Endothelial cell of umbilical vein (primary cell): ENCODE measurements around the gene CACHD1. TPM values are rescaled to one million over a fixed set of nuclear protein-coding genes. Genes with fewer than 3 reads are reported as not detected.

Experiments
- BruUV-seq: library from RNA; stranded (reverse); fragments of 400-500 nt; replicated peaks from 2 replicates; lab custom pipeline; 2021; lab: Mats Ljungman, UMichigan
- CTCF ChIA-PET: fragments of 300-600, 350-600 bp; sonication (Branson Sonifier 250); formaldehyde crosslinking; loops from one replicate; lab custom pipeline; 2021; ENCODE audit warnings: antibody characterized with exemption, inconsistent platforms; lab: Charles Lee
- POLR2A ChIA-PET: fragments of 300-600, 350-600 bp; sonication (Branson Sonifier 250); formaldehyde crosslinking; loops from one replicate; lab custom pipeline; 2021; ENCODE audit warnings: antibody characterized with exemption, inconsistent platforms; lab: Charles Lee
- DNase-seq: peaks from one replicate; pipeline ENCODE4 v3.0.0-alpha.2; 2011; ENCODE audit warnings: low read depth, low spot score
- FAIRE-seq: peaks from 2 replicates; lab custom pipeline; 2011; peaks lifted over from hg19 to GRCh38; lab: Jason Lieb, UNC
- H2AFZ ChIP-seq: 2 replicates; pipeline ENCODE4 v1.6.0; 2012; ENCODE audit warnings: low read depth, low read length, control low read depth, inconsistent platforms
- H3K27ac ChIP-seq: 2 replicates; pipeline ENCODE4 v1.5.1; 2011; ENCODE audit warnings: low read depth, mild to moderate bottlenecking, control low read depth, low read length, moderate library complexity; ENCODE audit not compliant: insufficient read depth
- H3K27me3 ChIP-seq, 2 experiments: 2 replicates each; pipeline versions ENCODE4 v1.6.0 to v1.6.1; 2011; ENCODE audit warnings: low read length in 2 of 2, mixed read lengths in 1 of 2; ENCODE audit not compliant: control insufficient read depth in 2 of 2, insufficient read depth in 2 of 2
- H3K36me3 ChIP-seq, 2 experiments: 2 replicates in 1 of 2; 3 replicates in 1 of 2; pipeline ENCODE4 v1.5.1; 2011; ENCODE audit warnings: low read length in 2 of 2, mild to moderate bottlenecking in 1 of 2, moderate library complexity in 1 of 2; ENCODE audit not compliant: control insufficient read depth in 2 of 2, insufficient read depth in 2 of 2; ENCODE audit errors: extremely low read depth in 1 of 2
- H3K4me1 ChIP-seq: 3 replicates; pipeline ENCODE4 v1.5.1; 2011; ENCODE audit warnings: mild to moderate bottlenecking, low read length; ENCODE audit not compliant: control insufficient read depth, insufficient read depth; ENCODE audit errors: extremely low read depth
- H3K4me2 ChIP-seq: 2 replicates; pipeline ENCODE4 v1.6.1; 2011; ENCODE audit warnings: low read length, control low read depth, mixed read lengths; ENCODE audit not compliant: insufficient read depth
- H3K4me3 ChIP-seq, 3 experiments: fragments of 200-600 bp in 1 of 3; sonication (generic), shearing (Covaris generic) in 1 of 3; replicated peaks in 1 of 3; 2 replicates each; pipeline ENCODE4 v1.5.1; 2011 to 2016; ENCODE audit warnings: control low read depth in 3 of 3, low read length in 3 of 3, mild to moderate bottlenecking in 2 of 3, inconsistent platforms in 1 of 3, low read depth in 1 of 3, moderate library complexity in 1 of 3; ENCODE audit not compliant: insufficient read depth in 1 of 3
- H3K79me2 ChIP-seq: 2 replicates; pipeline ENCODE4 v1.6.0; 2012; ENCODE audit warnings: low read length, inconsistent platforms; ENCODE audit not compliant: control insufficient read depth, insufficient read depth
- H3K9ac ChIP-seq: replicated peaks from 2 replicates; pipeline ENCODE3; 2011; ENCODE audit warnings: low read length, control low read depth; ENCODE audit not compliant: insufficient read depth; ENCODE audit errors: extremely low read depth
- H3K9me1 ChIP-seq: replicated peaks from 3 replicates; pipeline ENCODE4 v1.6.0; 2011; ENCODE audit warnings: mild to moderate bottlenecking, low read length; ENCODE audit not compliant: control insufficient read depth, insufficient read depth; ENCODE audit errors: extremely low read depth
- H3K9me3 ChIP-seq: replicated peaks from 2 replicates; pipeline ENCODE4 v1.5.1; 2012; ENCODE audit warnings: low read length, inconsistent platforms; ENCODE audit not compliant: control insufficient read depth, insufficient read depth
- H4K20me1 ChIP-seq: replicated peaks from 2 replicates; pipeline ENCODE3; 2011; ENCODE audit warnings: mild to moderate bottlenecking, low read length; ENCODE audit not compliant: control insufficient read depth, insufficient read depth; ENCODE audit errors: extremely low read depth
- CTCF ChIP-seq, 2 donors: IDR thresholded peaks; 1 replicate in 1 of 2; 2 replicates in 1 of 2; pipeline ENCODE4 v1.5.1; 2011; ENCODE audit warnings: low read length in 2 of 2, mild to moderate bottlenecking in 2 of 2, moderate library complexity in 2 of 2, control low read depth in 1 of 2, inconsistent platforms in 1 of 2, low read depth in 1 of 2; ENCODE audit not compliant: insufficient read depth in 1 of 2; ENCODE audit errors: extremely low read depth in 1 of 2
- EZH2 ChIP-seq: IDR thresholded peaks from 2 replicates; pipeline ENCODE4 v1.6.1; 2012; ENCODE audit warnings: borderline replicate concordance, low read depth, mild to moderate bottlenecking, moderate library complexity, low read length, inconsistent platforms; ENCODE audit not compliant: severe bottlenecking
- FOS ChIP-seq: IDR thresholded peaks from 2 replicates; pipeline ENCODE4 v1.6.1; 2011; ENCODE audit warnings: mild to moderate bottlenecking, low read length, moderate library complexity, borderline replicate concordance; ENCODE audit not compliant: insufficient read depth
- GATA2 ChIP-seq: IDR thresholded peaks from 2 replicates; pipeline ENCODE4 v1.7.0; 2011; ENCODE audit warnings: low read depth, mild to moderate bottlenecking, moderate library complexity, mixed read lengths, low read length; ENCODE audit not compliant: insufficient read length, insufficient read depth
- JUN ChIP-seq: IDR thresholded peaks from 2 replicates; pipeline ENCODE4 v1.6.1; 2011; ENCODE audit warnings: borderline replicate concordance, low read depth; ENCODE audit not compliant: insufficient read length, insufficient read depth
- MAX ChIP-seq: IDR thresholded peaks from 2 replicates; pipeline ENCODE4 v1.6.1; 2011; ENCODE audit not compliant: insufficient read depth, insufficient read length
- MYC ChIP-seq: IDR thresholded peaks from one replicate; pipeline ENCODE4 v1.6.1; 2011; ENCODE audit warnings: mild to moderate bottlenecking, low read depth, low read length
- POLR2A ChIP-seq: IDR thresholded peaks from 2 replicates; pipeline ENCODE4 v1.6.1; 2012; ENCODE audit warnings: low read depth, mild to moderate bottlenecking, control low read depth, low read length
- POLR2AphosphoS5 ChIP-seq: IDR thresholded peaks from 2 replicates; pipeline ENCODE4 v1.6.1; 2012; ENCODE audit warnings: low read depth, mild to moderate bottlenecking, control low read depth, low read length, moderate library complexity; ENCODE audit not compliant: insufficient read depth
- dilution Hi-C: fragments of 300-500 bp; cut with MboI; formaldehyde crosslinking; loops from one replicate; pipeline ENCODE4 v1.15.0; 2019; ENCODE audit warnings: low sequenced_read_pairs; ENCODE audit not compliant: extremely low pct_ligation_motif_present
- intact Hi-C: fragments of 100-400 bp; cut with micrococcal nuclease; formaldehyde crosslinking; loops from one replicate; pipeline ENCODE4 v1.10.0; 2022
- polyA plus RNA-seq, 4 experiments: library from polyadenylated mRNA; depleted of rRNA in 3 of 4; stranded (reverse) in 3 of 4; unstranded in 1 of 4; fragments of >200 nt; gene quantifications; 2 replicates each; pipeline versions ENCODE4 v1.2.1 to v1.2.3, GENCODE V29; 2011 to 2012; ENCODE audit warnings: missing spikeins in 1 of 4
- total RNA-seq: library from RNA; stranded (reverse); gene quantifications from 2 replicates; pipeline ENCODE4 v1.2.3, GENCODE V29; 2021

Gene CACHD1
- total and polyA plus RNA-seq, 2 donors (not counting 3 experiments of a cell fraction or from before 2014, with no cell fraction given) = 3.6 to 9.3 TPM

- H3K27ac ChIP-seq = peak overlapping the region; percentile 1
Measured at GRCh38 chr1:64624808-64625207, 154.9 kb downstream of the CACHD1 start.

More at GRCh38 chr1:64624808-64625207, 154.9 kb downstream of the CACHD1 start:
- CTCF ChIA-PET = interaction anchor here (1.0 to 1.2 kb wide), 2 partner anchors 16 to 130 kb away, joined by 3 read pairs; no protein-coding TSS in a partner anchor
- intact Hi-C loops (no loop called here), dilution Hi-C loops (no loop called here)
- POLR2A ChIA-PET = interaction anchor here (0.6 kb wide), 1 partner anchor 18 kb away, joined by 7 read pairs; no protein-coding TSS in a partner anchor
- Histone ChIP-seq H3K79me2 (no peaks in the 10 kb centered on the region), H3K36me3 (no peaks in the 10 kb centered on the region), H2AFZ (no peak overlapping the region), H3K9me1 (no peaks in the 10 kb centered on the region), H3K27me3 (no peaks in the 10 kb centered on the region), H3K4me3 (no peak overlapping the region), H4K20me1 (no peaks in the 10 kb centered on the region), H3K9ac (no peak overlapping the region), H3K4me1 (peaks cover 3% of the 10 kb centered on the region), H3K9me3 (no peaks in the 10 kb centered on the region), H3K4me2 (no peak overlapping the region)
- no TSS peak for BruUV-seq
- DNase-seq (no peak), FAIRE-seq (peak; percentile 55)
- TF ChIP-seq FOS (no peak), GATA2 (no peak), POLR2A (no peak), CTCF (IDR thresholded peaks at IDR 0.05; ENCODE audit: extremely low read depth in 1 of 2, insufficient read depth in 1 of 2, low read depth in 1 of 2, low read length in 2 of 2) (no peak), MAX (no peak), JUN (no peak), MYC (no peak), POLR2AphosphoS5 (no peak), EZH2 (no peak)
